ENCODE data around the gene ARMH1.
"Not testable (repeated sequence)": the region's sequence is repeated elsewhere in the genome, so short reads cannot be mapped to it uniquely, and the experiment has no call there.

The ARMH1 gene

DNA sequence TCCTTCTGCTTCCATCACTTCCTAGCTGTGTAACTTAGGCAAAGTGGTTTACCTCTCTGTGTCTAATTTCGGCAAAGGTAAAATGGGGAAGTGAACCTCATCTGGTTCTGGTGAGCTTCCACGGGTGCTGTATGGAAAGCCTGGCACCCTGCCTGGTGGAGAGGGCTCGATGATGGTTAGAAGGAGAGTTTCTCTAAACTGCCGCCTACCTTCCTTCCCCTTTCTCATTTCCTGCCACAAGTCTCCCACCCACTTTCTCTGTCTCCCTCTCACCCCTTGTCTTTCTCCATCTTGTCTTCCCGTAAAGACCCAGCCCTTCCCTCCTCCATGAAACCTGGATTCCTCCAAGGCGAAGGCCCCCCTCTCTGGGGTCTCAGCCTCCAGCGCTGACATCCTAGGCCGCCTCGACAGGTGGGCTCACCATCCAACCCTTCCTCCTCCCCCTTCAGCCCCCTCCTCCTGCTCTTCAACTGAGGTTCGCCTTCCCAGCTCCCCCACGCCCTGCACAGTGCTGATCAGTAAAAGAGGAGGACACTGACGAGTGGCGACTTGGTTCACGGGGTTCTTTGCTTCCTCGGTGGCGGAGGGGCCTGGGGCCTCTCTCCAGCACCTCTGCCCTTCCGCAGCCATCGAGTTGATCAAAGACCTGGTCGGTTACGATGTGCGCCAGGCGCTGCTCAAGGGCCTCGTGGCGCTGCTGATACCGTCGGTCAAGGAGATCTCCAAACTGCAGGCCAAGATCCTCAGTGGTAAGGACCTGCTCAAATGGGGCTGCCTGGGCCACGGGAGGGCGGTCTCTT is 49.2 kb downstream of the ARMH1 start:
- no peak for DNase-seq (ENCODE audit: low read depth)

DNA sequence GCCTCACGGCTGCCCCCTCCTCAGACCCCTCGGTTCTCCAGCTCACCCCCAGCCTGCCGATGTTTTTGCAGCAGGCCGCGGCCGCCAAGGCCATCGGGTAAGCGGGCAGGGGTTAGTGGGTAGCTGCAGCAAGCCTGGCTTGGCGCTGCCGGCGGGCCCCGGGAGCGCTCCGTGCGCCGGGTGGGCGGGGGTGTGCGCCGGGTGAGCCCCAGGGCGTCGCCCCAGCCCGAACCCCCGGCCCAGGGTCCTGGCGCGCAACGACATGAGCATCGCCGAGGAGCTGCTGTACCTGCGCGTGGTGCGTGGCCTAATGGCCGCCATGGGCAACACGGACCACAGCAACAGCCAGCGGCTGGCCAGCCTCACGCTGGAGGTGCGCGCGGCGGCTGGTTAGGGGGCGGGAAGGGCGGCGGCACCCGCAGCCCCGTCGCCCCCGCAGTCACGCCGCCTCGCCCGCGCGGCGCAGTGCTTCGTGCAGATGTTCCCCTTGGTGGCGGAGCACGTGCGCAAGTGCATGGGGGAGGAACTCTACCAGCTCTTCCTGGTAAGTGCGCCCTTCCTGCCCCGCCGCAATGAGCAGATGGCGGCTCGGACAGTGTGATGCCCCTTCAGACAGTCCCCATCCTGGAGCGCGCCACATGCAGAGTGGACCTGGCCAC is 49.9 kb downstream of the ARMH1 start:
- DNase-seq (ENCODE audit: low read depth) = no peak

DNA sequence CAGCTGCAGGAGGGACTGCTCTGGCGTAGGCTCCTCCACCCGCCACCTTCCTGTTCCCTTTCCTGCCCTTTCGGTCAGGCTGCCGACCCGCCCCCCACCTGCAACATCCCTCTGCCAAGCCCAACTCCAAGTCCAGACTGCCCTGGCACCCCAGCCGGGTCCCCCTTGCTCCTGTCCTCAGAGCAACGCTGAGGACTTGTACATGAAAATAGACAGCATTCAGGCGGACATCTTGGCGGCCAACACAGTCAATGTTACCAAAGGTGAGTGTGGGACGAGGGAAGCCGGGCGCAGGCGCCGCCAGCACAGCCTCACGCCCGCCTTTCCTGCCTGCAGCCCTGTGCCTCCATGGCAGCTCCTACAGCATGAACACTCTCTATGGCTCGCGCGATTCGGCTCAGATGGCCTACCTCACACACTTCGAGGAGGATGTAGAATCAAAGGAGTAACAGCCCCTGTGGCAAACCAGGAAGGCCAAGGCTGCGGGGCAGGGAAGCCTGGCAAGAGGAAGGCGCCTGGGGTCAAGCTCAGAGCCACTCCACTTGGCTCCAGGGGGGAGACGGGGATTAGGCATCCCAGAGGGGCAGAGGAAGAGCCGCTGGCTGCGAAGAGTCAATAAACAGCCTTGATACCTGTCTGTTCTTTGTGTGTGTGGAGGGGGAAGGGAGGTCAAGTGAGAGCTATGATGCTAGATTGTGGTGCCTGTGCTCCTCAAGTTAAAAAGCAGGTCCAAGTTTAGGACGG is 50.6 kb downstream of the ARMH1 start:
- no peak for DNase-seq (ENCODE audit: low read depth)

DNA sequence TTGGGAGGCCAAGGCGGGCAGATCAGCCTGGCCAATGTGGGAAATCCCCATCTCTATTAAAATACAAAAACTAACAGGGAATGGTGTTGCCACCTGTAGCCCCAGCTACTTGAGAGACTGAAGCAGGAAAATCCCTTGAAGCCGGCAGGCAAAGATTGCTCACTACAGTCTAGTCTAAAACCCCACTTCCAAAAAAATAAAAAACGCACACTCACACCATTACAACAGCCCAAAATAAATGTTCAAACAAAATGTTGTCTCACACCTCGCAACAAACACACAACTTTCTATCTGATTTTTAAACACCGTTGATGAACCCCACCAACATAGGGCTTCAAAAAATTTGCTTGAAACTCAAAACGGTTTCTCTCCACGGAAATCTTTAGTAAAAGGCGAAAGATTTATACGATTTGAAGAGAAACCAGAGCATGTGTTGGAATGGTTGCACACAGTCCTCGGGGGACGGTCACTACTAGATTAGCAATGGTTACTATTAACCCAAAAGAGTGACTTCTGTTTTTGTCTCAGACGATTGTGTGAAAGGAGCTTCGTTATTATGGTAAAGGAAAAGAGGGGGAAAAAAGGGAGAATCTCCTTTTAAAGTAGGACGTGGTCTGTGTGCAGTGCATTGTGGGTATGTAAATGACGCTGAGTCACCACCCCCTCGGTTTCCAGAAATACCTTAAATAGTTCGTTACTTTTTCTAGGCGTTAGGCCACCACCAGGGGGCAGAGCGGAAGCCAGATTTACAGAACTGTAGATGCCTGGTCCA is 56.4 kb downstream of the ARMH1 start, which contains the start of gene RNU5D-1:
TSS of gene RNU5D-1 (minus strand) at position 430 of the 772 bp plus-strand sequence.
- DNase-seq (ENCODE audit: low read depth) = peak; percentile 78

DNA sequence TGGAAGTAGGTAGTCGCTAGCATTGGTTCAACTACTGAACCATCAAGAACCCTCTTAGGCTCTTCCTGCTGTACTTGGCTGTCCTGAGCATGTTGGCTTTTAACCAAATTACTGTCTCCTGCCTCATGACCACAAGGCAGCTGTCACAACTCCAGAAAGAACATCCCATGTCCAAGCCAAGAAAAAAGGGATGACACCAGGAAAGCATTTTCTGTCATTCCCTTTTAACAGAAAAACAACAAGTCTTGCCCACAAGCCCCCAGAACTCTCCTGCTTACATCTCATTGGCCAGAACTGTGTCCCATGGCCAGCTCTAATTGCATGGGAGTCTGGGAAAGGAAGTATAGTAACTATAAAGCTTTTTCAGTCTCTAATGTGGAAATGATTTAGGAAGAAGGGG is 58.9 kb downstream of the ARMH1 start:
- no peak for DNase-seq (ENCODE audit: low read depth)

DNA sequence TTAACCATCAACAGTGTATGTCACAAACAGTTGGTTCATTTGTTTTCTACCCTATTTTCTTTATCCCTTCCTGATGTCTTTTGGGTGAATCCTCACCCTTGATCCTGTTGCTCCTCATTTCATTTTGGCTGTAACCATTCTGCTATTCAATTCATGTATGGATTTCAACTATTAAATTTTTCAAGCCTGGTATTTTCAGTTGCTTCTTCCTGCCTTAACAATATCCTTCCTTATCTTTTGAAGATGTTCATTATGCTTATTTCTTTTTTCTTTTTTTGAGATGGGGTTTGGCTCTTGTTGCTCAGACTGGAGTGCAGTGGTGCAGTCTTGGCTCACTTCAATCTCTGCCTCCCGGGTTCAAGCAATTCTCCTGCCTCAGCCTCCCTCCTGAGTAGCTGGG is 59.3 kb downstream of the ARMH1 start:
- no peak for DNase-seq (ENCODE audit: low read depth)

DNA sequence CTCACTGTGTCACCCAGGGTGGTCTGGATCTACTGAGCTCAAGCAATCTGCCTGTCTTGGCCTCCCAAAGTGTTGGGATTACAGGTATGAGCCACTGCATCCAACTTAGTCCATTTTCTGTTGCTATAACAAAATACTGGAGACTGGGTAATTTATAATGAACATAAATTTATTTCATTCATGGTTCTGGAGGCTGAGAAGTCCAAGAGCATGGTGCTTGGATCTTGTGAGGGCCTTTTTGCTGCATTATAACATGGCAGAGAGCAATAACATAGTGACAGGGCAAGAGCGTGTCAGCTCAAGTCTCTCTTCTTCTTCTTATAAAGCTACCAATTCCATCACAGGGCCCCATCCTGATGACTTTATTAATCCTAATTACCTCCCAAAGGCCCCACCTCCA is 61.5 kb downstream of the ARMH1 start:
- DNase-seq (ENCODE audit: low read depth) = no peak

DNA sequence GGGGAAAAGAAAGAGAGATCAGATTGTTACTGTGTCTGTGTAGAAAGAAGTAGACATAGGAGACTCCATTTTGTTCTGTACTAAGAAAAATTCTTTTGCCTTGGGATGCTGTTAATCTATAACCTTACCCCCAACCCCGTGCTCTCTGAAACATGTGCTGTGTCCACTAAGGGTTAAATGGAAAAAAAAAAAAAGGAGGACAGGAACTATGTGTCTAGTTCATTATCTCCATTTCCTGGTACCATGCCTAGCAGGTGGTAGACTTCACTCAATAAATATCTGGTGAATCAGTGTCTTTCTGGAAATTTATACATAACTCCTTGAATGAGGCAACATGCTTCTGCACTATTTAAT is 64.4 kb downstream of the ARMH1 start:
- not testable (repeated sequence) for DNase-seq (ENCODE audit: low read depth)

DNA sequence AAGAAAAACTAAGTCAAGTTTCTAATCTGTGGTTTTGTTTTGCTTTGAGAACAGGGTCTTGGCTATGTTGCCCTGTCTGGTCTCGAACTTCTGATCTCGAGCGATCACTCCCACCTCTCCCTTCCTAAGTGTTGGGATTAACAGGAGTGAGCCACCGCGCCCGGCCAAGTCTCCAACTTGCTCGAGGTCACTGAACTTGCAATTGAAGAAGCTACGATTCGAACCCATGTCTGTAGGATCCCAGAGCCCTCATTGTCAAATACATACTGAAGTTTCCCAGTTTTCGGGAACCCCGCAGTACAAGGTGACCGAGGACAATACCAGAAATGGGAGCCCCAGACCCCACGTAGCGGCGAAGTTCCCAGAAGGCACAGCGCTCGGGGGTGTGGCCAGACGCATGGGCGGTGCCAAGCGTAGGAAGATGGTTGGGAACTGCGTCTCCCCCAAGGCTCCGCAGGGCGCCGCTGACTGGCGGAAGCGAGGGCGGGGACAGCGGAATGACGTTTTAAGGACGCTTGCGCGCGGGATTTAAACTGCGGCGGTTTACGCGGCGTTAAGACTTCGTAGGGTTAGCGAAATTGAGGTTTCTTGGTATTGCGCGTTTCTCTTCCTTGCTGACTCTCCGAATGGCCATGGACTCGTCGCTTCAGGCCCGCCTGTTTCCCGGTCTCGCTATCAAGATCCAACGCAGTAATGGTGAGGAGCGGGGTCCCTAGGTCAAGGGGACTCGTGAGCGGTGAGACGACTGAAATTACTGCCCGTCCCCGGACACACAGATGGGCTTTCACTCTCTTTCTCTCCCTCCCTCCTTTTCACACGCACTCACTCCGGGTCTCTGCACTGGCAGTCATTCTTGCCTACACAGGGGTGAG is 65.0 kb downstream of the ARMH1 start, which contains the start of gene KIF2C:
TSS of gene KIF2C (plus strand) at position 531 of the 872 bp plus-strand sequence. CDS start at position 627, 96 bp downstream.
- DNase-seq (ENCODE audit: low read depth) = peak; percentile 93

DNA sequence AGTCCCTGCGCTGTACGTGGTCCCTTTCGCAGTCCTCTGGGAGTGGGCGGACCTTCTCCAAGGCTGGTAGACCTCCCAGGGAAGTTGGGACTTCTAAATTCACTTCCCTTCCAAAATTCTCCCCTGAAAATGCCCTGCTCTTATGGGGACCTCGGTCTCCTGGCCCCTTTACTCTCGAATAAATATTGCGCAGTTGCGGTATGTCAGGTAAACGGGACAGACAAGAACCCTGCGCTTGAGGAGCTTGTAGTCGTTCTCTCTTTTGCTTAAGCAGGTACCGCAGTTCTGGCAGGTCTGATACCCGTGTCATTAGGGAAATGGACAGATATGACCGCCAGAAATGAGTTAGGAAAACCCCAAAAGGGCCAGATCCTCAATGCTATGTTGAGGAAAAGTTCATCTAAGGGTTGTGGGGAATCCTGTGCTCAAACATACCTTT is 65.7 kb downstream of the ARMH1 start:
- DNase-seq (ENCODE audit: low read depth) = no peak

DNA sequence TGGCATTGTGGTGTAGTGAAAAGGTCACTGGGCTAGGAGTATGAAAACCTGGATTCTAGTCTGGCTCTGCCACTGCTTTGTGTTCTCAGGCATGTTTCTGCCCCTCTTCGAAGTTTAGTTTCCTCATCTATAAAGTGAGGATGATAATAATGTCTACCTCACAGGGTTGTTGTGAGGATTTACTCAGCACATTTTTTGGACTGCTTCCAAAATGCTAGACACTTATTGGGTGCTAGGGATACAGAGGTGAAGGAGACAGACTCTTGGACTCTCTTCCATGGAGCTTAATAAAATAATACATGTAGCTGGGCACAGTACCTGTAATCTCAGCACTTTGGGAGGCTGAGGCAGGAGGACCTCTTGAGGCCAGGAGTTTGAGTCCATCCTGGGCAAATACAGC is 68.7 kb downstream of the ARMH1 start:
- DNase-seq (ENCODE audit: low read depth) = no peak

DNA sequence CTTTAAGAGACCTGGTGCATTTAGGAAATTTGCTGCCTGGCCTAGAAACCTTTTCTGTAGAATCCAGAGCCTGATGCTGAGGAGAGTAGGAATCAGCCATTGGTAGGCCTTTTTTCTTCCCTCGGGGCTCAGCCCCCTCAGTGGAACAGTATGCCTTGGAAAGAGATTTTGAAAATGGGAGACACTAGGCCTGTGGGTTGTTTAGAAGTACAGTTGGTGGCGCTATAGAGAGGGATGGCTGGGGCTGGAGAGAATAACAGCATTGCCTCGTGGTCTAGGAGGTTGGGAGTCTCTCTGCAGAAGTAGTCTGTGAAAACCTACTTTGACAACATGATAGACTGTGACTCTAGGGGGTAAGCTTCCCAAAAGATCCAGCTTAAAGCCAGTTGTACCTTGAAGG is 73.4 kb downstream of the ARMH1 start:
- no peak for DNase-seq (ENCODE audit: low read depth)

DNA sequence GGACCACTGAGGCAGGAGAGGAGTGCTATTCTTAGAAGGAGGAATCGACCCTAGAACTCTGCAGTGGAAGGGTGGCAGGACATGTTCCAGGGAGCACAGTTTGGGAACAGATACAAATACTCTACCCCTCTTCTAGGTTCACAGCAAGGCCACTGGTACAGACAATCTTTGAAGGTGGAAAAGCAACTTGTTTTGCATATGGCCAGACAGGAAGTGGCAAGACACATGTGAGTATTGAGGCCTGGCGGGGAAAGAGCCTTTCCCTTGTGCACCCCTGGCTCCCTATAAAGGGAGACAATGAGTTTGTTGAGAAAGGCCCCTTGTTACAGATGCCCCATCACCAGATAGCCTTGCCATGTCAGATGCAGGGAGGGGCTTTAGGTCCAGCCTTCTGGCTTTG is 82.9 kb downstream of the ARMH1 start:
- DNase-seq (ENCODE audit: low read depth) = no peak

DNA sequence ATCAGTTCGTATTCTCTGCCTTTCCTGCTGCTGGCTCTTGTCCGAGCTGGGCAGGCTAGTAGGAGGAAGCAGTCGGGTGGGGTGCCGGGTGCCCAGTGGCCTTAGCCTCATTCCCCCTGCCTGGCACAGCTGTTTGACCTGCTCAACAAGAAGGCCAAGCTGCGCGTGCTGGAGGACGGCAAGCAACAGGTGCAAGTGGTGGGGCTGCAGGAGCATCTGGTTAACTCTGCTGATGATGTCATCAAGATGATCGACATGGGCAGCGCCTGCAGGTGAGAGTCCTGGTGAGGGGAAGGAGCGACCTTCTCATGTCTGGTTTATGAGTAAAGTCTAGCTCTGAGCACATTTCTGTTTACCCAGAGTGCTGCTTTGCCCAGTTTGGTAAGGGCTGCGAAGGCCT is 84.6 kb downstream of the ARMH1 start:
- DNase-seq (ENCODE audit: low read depth) = no peak

DNA sequence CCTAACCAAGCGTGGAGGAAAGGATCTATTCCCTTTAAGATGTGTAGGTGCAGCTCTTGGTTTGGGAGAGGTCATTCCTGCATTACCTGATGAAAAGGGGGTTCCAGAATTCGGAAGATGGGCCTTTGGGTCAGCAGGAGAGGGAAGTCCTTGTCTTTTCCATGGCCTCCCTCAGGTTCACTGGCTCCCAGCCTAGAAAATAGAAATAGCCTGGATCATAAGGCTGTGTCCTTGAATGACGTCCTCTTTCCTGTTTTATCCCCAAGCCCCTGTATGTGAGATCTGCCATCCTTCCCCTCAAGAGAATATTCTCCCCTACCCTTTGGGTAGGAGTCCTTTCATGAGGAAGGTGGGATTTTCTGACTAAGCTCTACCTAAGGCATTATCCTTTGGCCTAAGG is 86.4 kb downstream of the ARMH1 start:
- no peak for DNase-seq (ENCODE audit: low read depth)

DNA sequence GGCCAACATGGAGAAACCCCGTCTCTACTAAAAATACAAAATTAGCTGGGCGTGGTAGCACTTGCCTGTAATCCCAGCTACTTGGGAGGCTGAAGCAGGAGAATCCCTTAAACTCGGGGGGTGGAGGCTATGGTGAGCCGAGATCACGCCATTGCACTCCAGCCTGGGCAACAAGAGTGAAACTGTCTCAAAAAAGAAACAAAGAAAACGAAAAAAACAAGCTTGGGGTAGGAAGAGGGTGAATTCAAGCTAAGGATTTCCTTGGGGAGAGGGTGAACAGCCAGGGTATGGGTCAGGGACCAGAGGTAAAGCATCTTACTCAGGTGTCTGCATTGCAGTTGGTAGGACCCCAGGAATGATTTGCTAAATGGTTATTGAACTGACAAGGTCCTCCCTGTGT is 91.9 kb downstream of the ARMH1 start:
- DNase-seq (ENCODE audit: low read depth) = not testable (repeated sequence)

Measured in stimulated activated CD8-positive, alpha-beta memory T cell treated with anti-CD3 and anti-CD28 coated beads, Interleukin-15, amount 100 ng/mL, for 24 hours (primary cell).